C4-2B (cell line): ENCODE results near the gene DTWD1.

ENCODE experiments used
- CTCF ChIP-seq: fragments of 450-650 bp; conservative IDR thresholded peaks from 2 replicates; pipeline ENCODE4 v1.5.1; 2017; ENCODE audit warnings: mild to moderate bottlenecking
- ZFX ChIP-seq: fragments of 450-650 bp; IDR thresholded peaks from 2 replicates; pipeline ENCODE4 v1.6.1; 2017

GRCh38 chr15:49620199-49620598 lies 649 bp upstream of the DTWD1 start:
- TF ChIP-seq ZFX (no peak), CTCF (no peak)
